DMS 273 treated with DMSO at 0.1 percent for 48 hours (cell line): ENCODE results near the gene CDH4.

Experiments
- DNase-seq: peaks from one replicate; lab custom pipeline; 2025; lab: John Stamatoyannopoulos, UW

The CDH4 gene

GRCh38 chr20:61493798-61494305, 241.8 kb downstream of the CDH4 start:
- DNase-seq: no peak

GRCh38 chr20:61494763-61495575, 242.9 kb downstream of the CDH4 start:
- DNase-seq: no peak

DNA sequence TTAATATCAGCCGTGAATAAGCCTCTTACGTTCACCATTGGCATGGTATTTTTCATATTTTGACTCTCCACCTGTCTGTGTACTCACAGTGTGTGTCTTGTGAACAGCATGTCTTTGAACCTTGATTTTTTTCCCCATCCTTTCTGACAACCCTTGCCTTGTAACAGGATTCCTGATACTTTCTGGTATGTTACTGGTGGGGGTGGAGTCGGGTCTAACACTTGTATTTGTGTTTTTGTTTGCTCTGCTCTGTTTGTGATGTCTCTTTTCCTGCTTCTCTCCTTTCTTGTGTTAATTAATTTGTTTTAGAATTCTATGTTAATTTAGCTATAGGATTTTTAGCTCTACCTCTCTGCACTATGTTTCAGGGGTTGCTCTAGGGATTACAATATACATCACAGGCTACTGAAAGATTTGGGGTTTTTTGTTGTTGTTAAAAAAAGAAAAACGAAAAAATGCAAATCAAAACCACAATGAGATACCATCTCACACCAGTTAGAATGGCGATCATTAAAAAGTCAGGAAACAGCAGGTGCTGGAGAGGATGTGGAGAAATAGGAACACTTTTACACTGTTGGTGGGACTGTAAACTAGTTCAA, 245.1 kb downstream of the CDH4 start:
- no peak for DNase-seq

DNA sequence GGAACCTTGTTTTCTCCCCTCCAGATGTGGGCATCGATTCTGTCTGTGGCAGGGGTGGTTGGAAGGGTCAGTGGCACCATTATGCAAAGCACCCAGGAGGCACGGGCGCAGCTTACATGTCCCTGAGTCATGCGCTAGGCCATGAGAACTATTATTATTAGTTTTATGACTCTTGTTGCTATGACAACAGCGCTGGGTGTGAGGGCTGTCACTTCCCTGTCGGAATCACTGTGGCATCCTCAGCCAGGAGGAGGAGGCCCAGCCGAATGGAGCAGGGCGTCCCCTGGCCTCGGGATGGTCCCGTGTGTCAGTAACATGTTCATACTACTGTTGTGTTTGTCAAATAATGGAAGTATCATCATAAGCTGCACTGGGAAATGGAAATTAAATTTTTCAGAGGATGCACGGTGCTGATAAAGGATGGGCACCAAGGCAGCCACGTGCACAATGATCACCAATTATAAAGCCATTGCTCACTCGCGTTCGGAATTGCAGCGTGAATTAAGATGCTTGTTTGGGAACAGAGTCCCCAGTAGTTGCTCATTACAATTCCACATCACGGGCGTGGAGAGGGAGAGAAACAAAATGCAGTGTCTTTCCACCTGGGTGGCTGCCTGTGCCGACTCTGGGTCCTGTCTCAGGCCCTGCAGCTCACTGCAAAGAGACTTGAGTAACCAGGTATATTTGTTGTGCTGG, 247.9 kb downstream of the CDH4 start:
- no peak for DNase-seq

DNA sequence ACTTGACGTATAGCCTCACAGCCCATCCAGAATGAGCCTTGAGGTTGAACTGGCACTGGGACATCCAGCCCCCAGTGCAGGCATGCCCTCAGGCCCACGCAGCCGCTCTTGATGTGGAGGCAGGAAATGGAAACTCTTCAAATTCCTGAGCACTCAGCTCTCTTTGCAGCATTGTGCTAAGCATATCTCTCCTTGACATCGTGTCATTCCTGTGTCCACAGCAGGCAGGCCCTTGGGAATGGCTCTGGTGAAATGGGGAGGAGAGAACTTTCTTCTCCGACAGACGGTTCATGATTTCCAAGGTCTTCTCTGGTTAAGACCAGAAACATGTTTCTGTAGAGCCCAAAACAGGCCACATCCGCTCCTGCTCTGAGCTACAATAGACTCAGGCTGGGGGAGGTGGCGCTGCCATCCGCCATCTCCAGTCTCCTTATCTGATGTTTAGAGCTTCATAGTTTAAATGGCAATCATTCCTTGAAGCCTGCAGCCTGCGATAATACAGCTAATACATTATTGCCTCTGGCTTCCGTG, 248.8 kb downstream of the CDH4 start:
- DNase-seq: no peak

GRCh38 chr20:61502433-61502832, 250.4 kb downstream of the CDH4 start:
- no peak for DNase-seq

DNA sequence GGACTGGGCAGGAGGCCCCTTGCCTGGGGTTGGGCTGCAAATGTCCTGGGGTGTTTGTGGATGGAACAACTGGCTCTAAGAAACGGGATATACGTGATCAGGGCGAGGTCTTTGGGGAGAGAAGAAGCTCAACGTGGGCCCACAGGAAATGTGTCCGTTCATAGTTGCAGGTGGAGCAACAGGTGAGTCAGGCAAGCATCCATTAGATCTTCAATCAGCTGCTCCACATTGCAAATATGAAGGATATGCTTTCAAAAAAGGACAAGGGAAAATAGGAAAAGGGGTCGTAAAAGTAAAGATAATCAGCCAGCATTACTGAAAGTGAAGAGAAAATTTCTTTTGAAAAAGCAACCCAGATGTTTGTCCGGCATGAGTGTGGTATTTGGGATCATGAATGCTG, 251.0 kb downstream of the CDH4 start:
- no peak for DNase-seq

GRCh38 chr20:61505508-61505907, 253.4 kb downstream of the CDH4 start:
- DNase-seq: no peak

- DNase-seq: no peak
These were observed 255.7 kb downstream of the CDH4 start for GRCh38 chr20:61507778-61508177.

- DNase-seq: no peak
These were observed 256.4 kb downstream of the CDH4 start for GRCh38 chr20:61508301-61509096.

- no peak for DNase-seq
These were observed 258.8 kb downstream of the CDH4 start for GRCh38 chr20:61510778-61511330.

GRCh38 chr20:61512475-61512874, 260.4 kb downstream of the CDH4 start:
- DNase-seq: no peak

- no peak for DNase-seq
These were observed 261.3 kb downstream of the CDH4 start for GRCh38 chr20:61513124-61514017.

GRCh38 chr20:61514018-61514365, 261.9 kb downstream of the CDH4 start:
- DNase-seq: no peak

GRCh38 chr20:61514396-61514795, 262.3 kb downstream of the CDH4 start:
- no peak for DNase-seq

- no peak for DNase-seq
These were observed 262.9 kb downstream of the CDH4 start for GRCh38 chr20:61514805-61515505.

DNA sequence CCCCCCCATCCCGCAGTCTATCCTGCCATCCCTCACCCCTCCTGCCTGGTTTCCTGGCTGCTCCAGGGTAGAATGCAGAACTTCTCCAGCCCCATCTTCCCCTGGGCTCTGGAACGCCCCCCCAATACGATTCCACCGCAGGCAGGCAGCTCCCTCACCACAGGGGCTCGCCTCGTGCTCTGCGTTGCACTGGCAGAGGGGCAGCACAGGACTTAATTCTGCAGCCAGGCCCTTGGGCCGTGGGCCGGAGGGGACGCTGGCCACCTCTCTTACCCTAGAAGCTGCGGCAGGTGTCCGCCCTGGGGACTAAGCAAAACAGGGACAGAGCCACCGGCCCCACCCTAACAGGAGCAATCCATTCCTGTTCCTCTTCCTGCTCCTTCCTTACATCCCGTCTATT, 263.9 kb downstream of the CDH4 start:
- no peak for DNase-seq

- DNase-seq: no peak
These were observed 264.5 kb downstream of the CDH4 start for GRCh38 chr20:61516346-61517208.

GRCh38 chr20:61517419-61517818, 265.4 kb downstream of the CDH4 start:
- no peak for DNase-seq
